ENCODE data around the gene TRABD2A.

The TRABD2A gene

DNA sequence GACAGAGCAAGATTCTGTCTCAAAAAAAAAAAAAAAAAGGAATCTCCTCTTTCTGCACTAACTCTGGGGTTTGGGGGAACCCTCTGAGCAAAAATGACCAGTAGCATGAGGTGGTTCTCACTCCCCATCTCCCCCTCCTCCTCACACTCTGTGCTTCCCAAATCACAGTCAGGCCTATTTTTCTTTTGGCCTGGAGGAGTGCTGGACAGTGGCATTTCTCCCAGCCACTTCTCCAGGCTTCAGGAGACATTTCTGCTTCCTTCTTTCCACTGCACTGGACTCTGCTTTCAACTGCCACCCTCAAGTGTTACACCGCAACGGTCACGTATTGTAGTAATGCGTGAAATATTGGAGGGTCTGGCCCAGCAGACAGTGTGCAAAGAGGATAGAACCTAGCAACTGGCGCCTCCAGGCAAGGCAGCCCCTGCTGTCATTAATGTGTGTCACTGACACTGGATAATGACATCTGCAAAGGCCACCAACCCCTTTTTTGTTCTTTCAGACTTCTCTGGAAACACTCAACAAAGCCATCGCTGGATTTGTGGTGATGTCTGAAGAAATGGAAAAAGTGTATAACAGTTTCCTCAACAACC is 68.9 kb downstream of the TRABD2A start:
- no peak for DNase-seq
- TF ChIP-seq EZH2phosphoT487 (IDR thresholded peaks at IDR 0.05; ENCODE audit: low read length) (no peak), EZH2 (optimal IDR thresholded peaks at IDR 0.05; ENCODE audit: low read depth, low read length) (no peak)
- TF ChIP-seq, protein P1, sequence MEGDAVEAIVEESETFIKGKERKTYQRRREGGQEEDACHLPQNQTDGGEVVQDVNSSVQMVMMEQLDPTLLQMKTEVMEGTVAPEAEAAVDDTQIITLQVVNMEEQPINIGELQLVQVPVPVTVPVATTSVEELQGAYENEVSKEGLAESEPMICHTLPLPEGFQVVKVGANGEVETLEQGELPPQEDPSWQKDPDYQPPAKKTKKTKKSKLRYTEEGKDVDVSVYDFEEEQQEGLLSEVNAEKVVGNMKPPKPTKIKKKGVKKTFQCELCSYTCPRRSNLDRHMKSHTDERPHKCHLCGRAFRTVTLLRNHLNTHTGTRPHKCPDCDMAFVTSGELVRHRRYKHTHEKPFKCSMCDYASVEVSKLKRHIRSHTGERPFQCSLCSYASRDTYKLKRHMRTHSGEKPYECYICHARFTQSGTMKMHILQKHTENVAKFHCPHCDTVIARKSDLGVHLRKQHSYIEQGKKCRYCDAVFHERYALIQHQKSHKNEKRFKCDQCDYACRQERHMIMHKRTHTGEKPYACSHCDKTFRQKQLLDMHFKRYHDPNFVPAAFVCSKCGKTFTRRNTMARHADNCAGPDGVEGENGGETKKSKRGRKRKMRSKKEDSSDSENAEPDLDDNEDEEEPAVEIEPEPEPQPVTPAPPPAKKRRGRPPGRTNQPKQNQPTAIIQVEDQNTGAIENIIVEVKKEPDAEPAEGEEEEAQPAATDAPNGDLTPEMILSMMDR (IDR thresholded peaks at IDR 0.05; ENCODE audit: low read length), result no peak
- Histone ChIP-seq H3K4me3 (ENCODE audit: low read length) (no peak overlapping the region), H3K9ac (ENCODE audit: low read length) (no peak overlapping the region), H3K27me3 (replicated peaks; ENCODE audit: insufficient read depth, low read length) (no peaks in the 10 kb centered on the region), H3K4me1 (ENCODE audit: low read length) (peaks cover 33% of the 10 kb centered on the region), H3F3A (ENCODE audit: insufficient read depth, low read length) (peaks cover 10% of the 10 kb centered on the region), H3K9me2 (replicated peaks; ENCODE audit: insufficient read depth, low read length) (no peaks in the 10 kb centered on the region), H3K27ac (ENCODE audit: low read length) (no peak overlapping the region), H2AFZ (ENCODE audit: low read length) (no peak overlapping the region), H3K79me2 (ENCODE audit: low read length) (no peaks in the 10 kb centered on the region), H3K36me3 (replicated peaks; ENCODE audit: insufficient read depth, low read length) (no peaks in the 10 kb centered on the region), H4K20me1 (ENCODE audit: insufficient read depth, low read length) (no peaks in the 10 kb centered on the region), H3K4me2 (ENCODE audit: low read depth, low read length) (no peak overlapping the region), H3K9me3 (replicated peaks; ENCODE audit: insufficient read depth, low read length) (no peaks in the 10 kb centered on the region)

DNA sequence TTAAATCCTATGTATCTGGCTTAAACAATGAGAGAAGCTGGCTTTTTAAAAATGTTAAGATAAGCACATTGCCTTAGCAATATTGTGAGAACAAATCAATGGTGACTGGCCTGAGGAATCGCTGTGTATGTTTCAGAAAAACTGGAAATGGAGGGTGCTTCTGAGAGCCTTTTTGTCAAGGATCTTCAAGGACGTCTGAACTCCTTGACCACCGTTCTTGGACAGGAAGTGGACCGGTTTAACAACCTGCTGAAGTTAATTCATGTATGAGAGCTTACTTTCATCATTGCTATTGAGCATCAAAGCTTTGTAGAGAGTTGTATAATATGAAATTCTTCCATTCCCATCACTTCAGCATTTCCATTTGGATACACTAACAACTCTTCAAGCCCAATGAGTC is 72.6 kb downstream of the TRABD2A start:
- H2AFZ ChIP-seq (ENCODE audit: low read length), result no peak overlapping the region
- no peak overlapping the region for H3K27ac ChIP-seq (ENCODE audit: low read length)
- no peaks in the 10 kb centered on the region for H3K9me2 ChIP-seq (replicated peaks; ENCODE audit: insufficient read depth, low read length)
- H3K4me1 ChIP-seq (ENCODE audit: low read length), result peaks cover 10% of the 10 kb centered on the region
- H3K9ac ChIP-seq (ENCODE audit: low read length), result no peak overlapping the region
- no peaks in the 10 kb centered on the region for H3K79me2 ChIP-seq (ENCODE audit: low read length)
- no peaks in the 10 kb centered on the region for H3K36me3 ChIP-seq (replicated peaks; ENCODE audit: insufficient read depth, low read length)
- no peaks in the 10 kb centered on the region for H3F3A ChIP-seq (ENCODE audit: insufficient read depth, low read length)
- no peaks in the 10 kb centered on the region for H3K27me3 ChIP-seq (replicated peaks; ENCODE audit: insufficient read depth, low read length)
- no peak overlapping the region for H3K4me2 ChIP-seq (ENCODE audit: low read depth, low read length)
- TF ChIP-seq, protein P1 (IDR thresholded peaks at IDR 0.05; ENCODE audit: low read length), result no peak
- TF ChIP-seq EZH2phosphoT487 (IDR thresholded peaks at IDR 0.05; ENCODE audit: low read length), result no peak
- TF ChIP-seq EZH2 (optimal IDR thresholded peaks at IDR 0.05; ENCODE audit: low read depth, low read length), result no peak
- H4K20me1 ChIP-seq (ENCODE audit: insufficient read depth, low read length), result no peaks in the 10 kb centered on the region
- peak; percentile 43 for DNase-seq
- no peak overlapping the region for H3K4me3 ChIP-seq (ENCODE audit: low read length)
- no peaks in the 10 kb centered on the region for H3K9me3 ChIP-seq (replicated peaks; ENCODE audit: insufficient read depth, low read length)

DNA sequence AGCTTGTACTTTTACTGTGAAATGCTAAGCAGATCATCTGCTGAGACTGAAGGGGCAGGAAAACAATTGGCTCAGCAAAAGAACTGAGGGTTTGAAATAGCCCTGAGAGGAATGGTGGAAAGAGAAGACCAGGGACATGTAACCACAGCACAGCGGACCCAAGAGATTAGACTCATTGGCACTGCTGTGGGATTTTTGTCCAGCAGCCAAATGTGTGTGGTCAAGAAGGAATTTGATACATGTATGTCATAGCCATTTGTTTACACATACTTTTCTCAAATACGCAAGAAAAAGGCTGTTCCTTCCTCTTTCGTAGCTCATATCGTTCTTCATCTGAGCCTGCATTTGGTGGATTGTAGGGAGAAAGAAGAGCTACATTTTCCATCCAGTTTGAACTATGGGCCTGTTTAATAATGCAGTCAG is 73.8 kb downstream of the TRABD2A start:
- no peak overlapping the region for H3K4me3 ChIP-seq (ENCODE audit: low read length)
- no peak overlapping the region for H2AFZ ChIP-seq (ENCODE audit: low read length)
- no peak overlapping the region for H3K4me2 ChIP-seq (ENCODE audit: low read depth, low read length)
- H3K36me3 ChIP-seq (replicated peaks; ENCODE audit: insufficient read depth, low read length), result no peaks in the 10 kb centered on the region
- H3K79me2 ChIP-seq (ENCODE audit: low read length), result no peaks in the 10 kb centered on the region
- no peak overlapping the region for H3K27ac ChIP-seq (ENCODE audit: low read length)
- H3K27me3 ChIP-seq (replicated peaks; ENCODE audit: insufficient read depth, low read length), result no peaks in the 10 kb centered on the region
- TF ChIP-seq EZH2phosphoT487 (IDR thresholded peaks at IDR 0.05; ENCODE audit: low read length), result no peak
- H3K9me2 ChIP-seq (replicated peaks; ENCODE audit: insufficient read depth, low read length), result no peaks in the 10 kb centered on the region
- no peaks in the 10 kb centered on the region for H4K20me1 ChIP-seq (ENCODE audit: insufficient read depth, low read length)
- no peaks in the 10 kb centered on the region for H3F3A ChIP-seq (ENCODE audit: insufficient read depth, low read length)
- no peaks in the 10 kb centered on the region for H3K9me3 ChIP-seq (replicated peaks; ENCODE audit: insufficient read depth, low read length)
- peaks cover 13% of the 10 kb centered on the region for H3K4me1 ChIP-seq (ENCODE audit: low read length)
- H3K9ac ChIP-seq (ENCODE audit: low read length), result no peak overlapping the region
- DNase-seq, result no peak

DNA sequence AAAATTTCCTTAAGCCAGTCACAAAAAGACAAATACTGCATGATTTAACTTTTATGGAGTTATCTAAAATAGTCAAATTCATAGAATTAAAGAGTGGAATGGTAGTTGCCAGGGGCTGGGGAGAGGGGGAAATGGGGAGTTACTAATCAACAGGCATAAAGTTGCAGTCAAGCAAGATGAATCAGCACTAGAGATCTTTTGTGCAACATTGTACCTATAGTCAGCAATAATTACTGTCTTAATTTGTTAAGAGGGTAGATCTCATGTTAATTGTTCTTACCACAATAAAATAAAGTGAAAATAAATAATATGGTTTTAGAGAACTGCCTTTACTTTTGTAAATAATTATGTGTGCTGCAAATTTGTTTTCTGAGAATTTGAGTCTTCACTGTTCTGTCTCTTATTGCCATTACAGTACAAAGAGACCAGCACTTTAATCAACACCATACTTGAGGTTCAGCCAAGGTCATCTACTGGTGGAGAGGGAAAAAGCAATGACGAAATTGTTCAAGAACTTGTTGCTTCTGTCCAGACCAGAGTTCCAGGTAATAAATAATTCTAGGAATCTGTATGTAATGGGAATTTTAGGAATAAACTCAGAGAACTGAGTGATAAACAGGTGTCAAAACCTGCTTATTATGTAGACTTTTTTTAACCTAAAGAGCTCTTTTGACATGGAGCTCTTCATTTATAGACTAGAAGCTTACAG is 75.5 kb downstream of the TRABD2A start:
- no peak for DNase-seq

More for the DNA sequence above, 75.5 kb downstream of the TRABD2A start:
- Histone ChIP-seq H3K9me2 (replicated peaks; ENCODE audit: insufficient read depth, low read length) (no peaks in the 10 kb centered on the region), H3K27ac (ENCODE audit: low read length) (no peak overlapping the region), H3K27me3 (replicated peaks; ENCODE audit: insufficient read depth, low read length) (no peaks in the 10 kb centered on the region), H3K4me2 (ENCODE audit: low read depth, low read length) (no peak overlapping the region), H4K20me1 (ENCODE audit: insufficient read depth, low read length) (no peaks in the 10 kb centered on the region), H3K4me1 (ENCODE audit: low read length) (peaks cover 21% of the 10 kb centered on the region), H3F3A (ENCODE audit: insufficient read depth, low read length) (peaks cover 3% of the 10 kb centered on the region), H3K9me3 (replicated peaks; ENCODE audit: insufficient read depth, low read length) (no peaks in the 10 kb centered on the region), H2AFZ (ENCODE audit: low read length) (no peak overlapping the region), H3K36me3 (replicated peaks; ENCODE audit: insufficient read depth, low read length) (no peaks in the 10 kb centered on the region), H3K79me2 (ENCODE audit: low read length) (no peaks in the 10 kb centered on the region), H3K9ac (ENCODE audit: low read length) (no peak overlapping the region), H3K4me3 (ENCODE audit: low read length) (no peak overlapping the region)
- TF ChIP-seq EZH2phosphoT487 (IDR thresholded peaks at IDR 0.05; ENCODE audit: low read length), result no peak
- no peak for TF ChIP-seq EZH2 (optimal IDR thresholded peaks at IDR 0.05; ENCODE audit: low read depth, low read length)
- TF ChIP-seq, protein P1 (IDR thresholded peaks at IDR 0.05; ENCODE audit: low read length), result no peak
